AG04449 (cell line): ENCODE measurements around the gene SNRNP35.
"Not testable (repeated sequence)": the region's sequence is repeated elsewhere in the genome, so short reads cannot be mapped to it uniquely, and the experiment has no call there.

Source experiments
- CTCF ChIA-PET: fragments of 350-600 bp; formaldehyde crosslinking; extraction: SDS; loops from one replicate; lab custom pipeline; 2021; ENCODE audit warnings: antibody characterized with exemption; lab: Yijun Ruan, JAX
- POLR2A ChIA-PET: fragments of 400-600, 350-600 bp; formaldehyde crosslinking; extraction: SDS; loops from one replicate; lab custom pipeline; 2020; ENCODE audit warnings: antibody characterized with exemption, inconsistent platforms; lab: Yijun Ruan, JAX
- DNase-seq: peaks from one replicate; pipeline ENCODE4 v3.0.0-alpha.2; 2010; ENCODE audit warnings: low read depth, low spot score
- H3K4me3 ChIP-seq: 2 replicates; pipeline ENCODE4 v1.5.1; 2011; ENCODE audit warnings: low read depth, mild to moderate bottlenecking, control low read depth, low read length
- CTCF ChIP-seq: IDR thresholded peaks from one replicate; pipeline ENCODE4 v1.5.1; 2011; ENCODE audit warnings: mild to moderate bottlenecking, moderate library complexity, low read length, control low read depth, inconsistent platforms; ENCODE audit not compliant: insufficient read depth; ENCODE audit errors: missing control alignments

The SNRNP35 gene

GRCh38 chr12:123478069-123478468, 20.1 kb downstream of the SNRNP35 start:
- CTCF ChIA-PET: no interaction called here
- POLR2A ChIA-PET: interaction anchor here (0.6 kb wide), 1 partner anchor 37 kb away, joined by 3 read pairs; no protein-coding TSS in a partner anchor

GRCh38 chr12:123478762-123479161, 20.8 kb downstream of the SNRNP35 start:
- ChIA-PET POLR2A (interaction anchor here (0.6 kb wide), 1 partner anchor 37 kb away, joined by 3 read pairs; no protein-coding TSS in a partner anchor), CTCF (no interaction called here)
- no peak overlapping the region for H3K4me3 ChIP-seq
- DNase-seq: no peak
- no peak for TF ChIP-seq CTCF

More at GRCh38 chr12:123478069-123478468, 20.1 kb downstream of the SNRNP35 start:
- no peak for DNase-seq
- no peak for TF ChIP-seq CTCF
- no peak overlapping the region for H3K4me3 ChIP-seq

- POLR2A ChIA-PET: no interaction called here
- no peak for DNase-seq
- no peak overlapping the region for H3K4me3 ChIP-seq
- CTCF ChIA-PET: interaction anchor here (1.8 kb wide), 1 partner anchor 20 kb away, joined by 6 read pairs; no protein-coding TSS in a partner anchor
- no peak for TF ChIP-seq CTCF
Observed at GRCh38 chr12:123479442-123480180, 21.7 kb downstream of the SNRNP35 start.

- H3K4me3 ChIP-seq, POLR2A ChIA-PET, DNase-seq: not testable (repeated sequence)
- CTCF ChIA-PET: interaction anchor here (1.8 kb wide), 1 partner anchor 22 kb away, joined by 6 read pairs; no protein-coding TSS in a partner anchor
Observed at GRCh38 chr12:123481251-123481650, 23.3 kb downstream of the SNRNP35 start.

- CTCF ChIA-PET: no interaction called here
- TF ChIP-seq CTCF: no peak
- DNase-seq: no peak
- POLR2A ChIA-PET: no interaction called here
- H3K4me3 ChIP-seq: no peak overlapping the region
Observed at GRCh38 chr12:123482876-123483275, 24.9 kb downstream of the SNRNP35 start.

- ChIA-PET CTCF (no interaction called here), POLR2A (no interaction called here)
- DNase-seq: no peak
- no peak for TF ChIP-seq CTCF
- no peak overlapping the region for H3K4me3 ChIP-seq
Observed at GRCh38 chr12:123483602-123484248, 25.8 kb downstream of the SNRNP35 start.
